NCI-H446 (cell line): ENCODE data around the gene PDCD10.
A peak's percentile ranks its signal among the peaks of the same experiment; 100 is the strongest.

Experiments
- DNase-seq, 2 experiments: peaks; one replicate each; lab custom pipeline; 2025; lab: John Stamatoyannopoulos, UW

Gene PDCD10

GRCh38 chr3:167735233-167736138 is 794 bp upstream of the PDCD10 start, which contains the start of gene SERPINI1:
TSS of gene SERPINI1 (plus strand) at chr3:167735721. CDS start at chr3:167789129, 53,408 bp downstream.
- peak; percentile 76 to 89 for DNase-seq

- no peak for DNase-seq
These were observed 663 bp downstream of the PDCD10 start for GRCh38 chr3:167733961-167734497.

GRCh38 chr3:167732313-167733065 is 2.2 kb downstream of the PDCD10 start:
- no peak for DNase-seq

- DNase-seq: no peak
These were observed 3.3 kb downstream of the PDCD10 start for GRCh38 chr3:167731393-167731792.

GRCh38 chr3:167729591-167729990 is 5.1 kb downstream of the PDCD10 start:
- DNase-seq: no peak

GRCh38 chr3:167728632-167729323 is 5.9 kb downstream of the PDCD10 start:
- DNase-seq: no peak

GRCh38 chr3:167728176-167728575 is 6.5 kb downstream of the PDCD10 start:
- DNase-seq: no peak

- no peak for DNase-seq
These were observed 10.8 kb downstream of the PDCD10 start for GRCh38 chr3:167723872-167724271.

- no peak for DNase-seq
These were observed 11.6 kb downstream of the PDCD10 start for GRCh38 chr3:167723025-167723512.

GRCh38 chr3:167718582-167718981 is 16.1 kb downstream of the PDCD10 start:
- DNase-seq: no peak

- no peak for DNase-seq
These were observed 17.8 kb downstream of the PDCD10 start for GRCh38 chr3:167716920-167717319.

- DNase-seq: no peak
These were observed 19.8 kb downstream of the PDCD10 start for GRCh38 chr3:167714871-167715270.

- DNase-seq: no peak
These were observed 22.2 kb downstream of the PDCD10 start for GRCh38 chr3:167712445-167712844.

GRCh38 chr3:167711439-167711838 is 23.3 kb downstream of the PDCD10 start:
- DNase-seq: no peak

GRCh38 chr3:167710552-167710951 is 24.1 kb downstream of the PDCD10 start:
- DNase-seq: no peak

GRCh38 chr3:167709690-167710089 is 25.0 kb downstream of the PDCD10 start:
- no peak for DNase-seq

- no peak for DNase-seq
These were observed 28.9 kb downstream of the PDCD10 start for GRCh38 chr3:167705840-167706239.

- DNase-seq: no peak
These were observed 33.8 kb downstream of the PDCD10 start for GRCh38 chr3:167700926-167701325.

- DNase-seq: no peak
These were observed 34.6 kb downstream of the PDCD10 start for GRCh38 chr3:167700046-167700445.

GRCh38 chr3:167694121-167694520 is 40.6 kb downstream of the PDCD10 start:
- no peak for DNase-seq

GRCh38 chr3:167691366-167691765 is 43.3 kb downstream of the PDCD10 start:
- DNase-seq: no peak
